Body of pancreas (tissue), 4 donors: Measurements from ENCODE around the gene GKN2. TPM values are rescaled to one million over a fixed set of nuclear protein-coding genes. Genes with fewer than 3 reads are reported as not detected.
A peak's percentile ranks its signal among the peaks of the same experiment; 100 is the strongest.

Experiments used
- ATAC-seq: fragments of 150-250 bp; one replicate; pipeline ENCODE4 v1.9.1; 2016
- DNase-seq, 4 donors: peaks; one replicate each; pipeline ENCODE4 v3.0.0-alpha.2; 2019
- H3K27ac ChIP-seq, 4 donors: fragments of 200-600 bp; sonication (generic); 1 replicate in 3 of 4; 2 replicates in 1 of 4; pipeline versions ENCODE4 v1.5.1 to v1.6.1; 2016 to 2019; ENCODE audit warnings: mild to moderate bottlenecking in 1 of 4, mixed read lengths in 1 of 4, moderate library complexity in 1 of 4
- H3K27me3 ChIP-seq, 2 donors: fragments of 200-600 bp; sonication (generic); one replicate each; pipeline ENCODE4 v1.6.0; 2016; ENCODE audit warnings: mild to moderate bottlenecking in 1 of 2
- H3K36me3 ChIP-seq, 2 donors: fragments of 200-600 bp; sonication (generic); replicated peaks in 1 of 2; 2 replicates each; pipeline ENCODE4 v1.5.1; 2016; ENCODE audit warnings: low read depth in 2 of 2; ENCODE audit not compliant: insufficient read depth in 1 of 2
- H3K4me1 ChIP-seq: fragments of 200-600 bp; sonication (generic); one replicate; pipeline ENCODE4 v1.6.0; 2016
- H3K4me3 ChIP-seq, 2 donors: fragments of 200-600 bp; sonication (generic); 1 replicate in 1 of 2; 2 replicates in 1 of 2; pipeline ENCODE4 v1.5.1; 2016 to 2019
- H3K9me3 ChIP-seq, 3 donors: fragments of 200-600 bp; sonication (generic); 1 replicate in 2 of 3; 2 replicates in 1 of 3; pipeline ENCODE4 v1.5.1; 2016
- POLR2A ChIP-seq, 3 donors: fragments of 450-650 bp; IDR thresholded peaks; one replicate each; pipeline ENCODE4 v1.6.1; 2016; ENCODE audit warnings: antibody characterized with exemption in 3 of 3, mild to moderate bottlenecking in 2 of 3
- WGBS, 2 donors: methylation state at CpG; one replicate each; pipeline ENCODE4 v1.1.5; 2017; 5-methylcytosine and 5-hydroxymethylcytosine counted together
- intact Hi-C: fragments of 100-400 bp; cut with DNase I; formaldehyde crosslinking; loops from one replicate; pipeline ENCODE4 v1.15.1; 2023
- total RNA-seq, 2 donors: library from RNA; depleted of rRNA; stranded (reverse); fragments of >200 nt; gene quantifications; one replicate each; pipeline ENCODE4 v1.1.0, GENCODE V29; 2016
- TF ChIP-seq, protein P1 (sequence below), 7 experiments: fragments of 450-650 bp in 4 of 7; fragments of 200-600 bp in 3 of 7; sonication (generic) in 3 of 7; IDR thresholded peaks; one replicate each; pipeline ENCODE4 v1.5.1; 2016 to 2019; ENCODE audit warnings: antibody characterized with exemption in 7 of 7

The GKN2 gene
- total RNA-seq, 2 donors from 2014 or later, result not detected

DNA sequence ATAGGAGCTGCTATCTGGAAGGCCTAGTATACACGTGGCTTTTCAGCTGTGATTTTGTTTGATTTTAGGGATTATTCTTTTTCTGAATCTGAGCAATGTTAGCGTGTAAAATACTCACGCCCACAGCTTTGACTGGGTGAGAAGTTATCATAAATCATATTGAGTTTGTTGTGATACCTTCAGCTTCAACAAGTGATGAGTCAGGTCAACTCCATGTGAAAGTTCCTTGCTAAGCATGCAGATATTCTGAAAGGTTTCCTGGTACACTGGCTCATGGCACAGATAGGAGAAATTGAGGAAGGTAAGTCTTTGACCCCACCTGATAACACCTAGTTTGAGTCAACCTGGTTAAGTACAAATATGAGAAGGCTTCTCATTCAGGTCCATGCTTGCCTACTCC is 21.6 kb upstream of the GKN2 start, which contains the start of gene GKN1:
Gene GKN1 (plus strand): TSS at position 386 of the 400 bp plus-strand sequence. CDS start 42 bp downstream, outside the sequence.
- DNase-seq, result no peak
- TF ChIP-seq, protein P1, sequence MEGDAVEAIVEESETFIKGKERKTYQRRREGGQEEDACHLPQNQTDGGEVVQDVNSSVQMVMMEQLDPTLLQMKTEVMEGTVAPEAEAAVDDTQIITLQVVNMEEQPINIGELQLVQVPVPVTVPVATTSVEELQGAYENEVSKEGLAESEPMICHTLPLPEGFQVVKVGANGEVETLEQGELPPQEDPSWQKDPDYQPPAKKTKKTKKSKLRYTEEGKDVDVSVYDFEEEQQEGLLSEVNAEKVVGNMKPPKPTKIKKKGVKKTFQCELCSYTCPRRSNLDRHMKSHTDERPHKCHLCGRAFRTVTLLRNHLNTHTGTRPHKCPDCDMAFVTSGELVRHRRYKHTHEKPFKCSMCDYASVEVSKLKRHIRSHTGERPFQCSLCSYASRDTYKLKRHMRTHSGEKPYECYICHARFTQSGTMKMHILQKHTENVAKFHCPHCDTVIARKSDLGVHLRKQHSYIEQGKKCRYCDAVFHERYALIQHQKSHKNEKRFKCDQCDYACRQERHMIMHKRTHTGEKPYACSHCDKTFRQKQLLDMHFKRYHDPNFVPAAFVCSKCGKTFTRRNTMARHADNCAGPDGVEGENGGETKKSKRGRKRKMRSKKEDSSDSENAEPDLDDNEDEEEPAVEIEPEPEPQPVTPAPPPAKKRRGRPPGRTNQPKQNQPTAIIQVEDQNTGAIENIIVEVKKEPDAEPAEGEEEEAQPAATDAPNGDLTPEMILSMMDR (IDR thresholded peaks at IDR 0.05), result no peak
- TF ChIP-seq POLR2A (IDR thresholded peaks at IDR 0.05), result no peak
- Histone ChIP-seq H3K4me1 (no peaks in the 10 kb centered on the region), H3K27me3 (no peaks in the 10 kb centered on the region), H3K27ac (no peak within 1 kb of the TSS), H3K4me3 (no peak within 1 kb of the TSS), H3K9me3 (no peaks in the 10 kb centered on the region), H3K36me3 (no peaks in the 10 kb centered on the region)
- no peak for ATAC-seq
- intact Hi-C loops, result no loop called here
- 53 to 54% methylated on average over 3 of the region's 3 CpGs for WGBS, 2 donors

DNA sequence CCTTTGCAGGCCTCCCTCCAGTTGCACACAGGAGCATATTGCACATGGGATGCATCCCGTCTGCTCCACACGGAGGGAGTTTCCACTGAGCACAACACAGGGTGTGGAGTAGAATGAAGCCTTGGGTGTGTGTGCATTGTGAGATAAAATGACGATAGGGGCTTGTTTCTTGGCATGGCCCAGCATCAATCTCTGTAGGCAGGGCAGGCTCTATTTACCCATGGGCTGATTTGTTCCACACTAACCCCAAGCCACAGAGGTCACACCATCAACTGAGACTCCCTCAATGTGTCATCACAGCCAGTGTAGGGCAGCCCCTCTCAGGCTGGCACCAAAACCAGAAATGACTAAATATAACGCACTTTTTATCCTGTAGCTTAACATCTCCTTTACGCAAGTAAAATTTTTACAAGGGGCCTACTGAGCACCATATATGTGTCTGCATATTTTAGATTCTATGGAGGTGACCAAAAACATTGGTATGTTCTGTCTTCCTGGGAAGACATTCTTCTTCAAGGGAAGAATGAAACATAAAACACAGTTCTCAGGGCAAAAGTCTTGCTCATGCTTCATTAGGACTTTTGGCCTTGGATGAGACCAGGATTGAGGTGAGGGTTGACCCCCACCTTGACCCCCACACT is 19.0 kb upstream of the GKN2 start:
- H3K4me3 ChIP-seq, result no peak overlapping the region
- WGBS, 2 donors, result 50 to 53% methylated on average over 5 of the region's 5 CpGs
- intact Hi-C loops, result no loop called here
- no peaks in the 10 kb centered on the region for H3K27me3 ChIP-seq
- DNase-seq (peak in 1 of 4 donors; percentile 5), ATAC-seq (no peak)
- no peaks in the 10 kb centered on the region for H3K36me3 ChIP-seq
- H3K4me1 ChIP-seq, result no peaks in the 10 kb centered on the region
- no peak overlapping the region for H3K27ac ChIP-seq
- TF ChIP-seq POLR2A (IDR thresholded peaks at IDR 0.05), result no peak
- TF ChIP-seq, protein P1 (IDR thresholded peaks at IDR 0.05), result no peak
- no peaks in the 10 kb centered on the region for H3K9me3 ChIP-seq

DNA sequence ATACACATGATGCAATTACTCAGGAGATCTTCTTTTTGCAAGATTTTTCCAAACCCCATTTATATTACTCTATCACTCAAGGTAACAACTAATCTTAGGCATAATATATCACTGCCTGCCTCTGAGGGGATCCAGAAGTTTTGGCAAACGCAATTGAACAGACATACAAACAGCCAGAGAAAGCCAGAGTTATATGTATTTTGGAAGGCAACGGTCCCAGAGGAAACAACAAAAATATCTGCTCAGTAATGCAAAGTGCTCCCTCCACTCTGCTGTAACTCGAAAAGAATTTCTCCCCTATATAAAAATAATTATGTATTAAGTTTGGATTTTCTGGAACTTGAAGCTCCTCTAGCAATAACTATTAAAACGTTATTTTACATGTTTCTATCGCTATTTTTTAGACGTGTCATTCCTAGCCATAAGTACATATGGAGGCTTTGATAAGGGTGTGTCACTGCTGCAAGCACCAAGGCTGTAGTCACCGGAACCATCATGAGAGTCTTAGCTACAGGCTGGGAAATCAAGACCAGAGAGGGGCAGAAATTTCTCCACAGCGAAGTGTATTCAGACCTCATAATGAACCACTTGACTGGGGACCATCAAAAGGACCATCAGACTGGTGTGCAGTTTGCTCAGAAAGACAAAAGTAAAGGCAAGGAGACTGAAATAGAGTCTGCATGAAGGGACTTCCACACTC is 18.0 kb upstream of the GKN2 start:
- Histone ChIP-seq H3K36me3 (no peaks in the 10 kb centered on the region), H3K4me1 (no peaks in the 10 kb centered on the region), H3K9me3 (no peaks in the 10 kb centered on the region), H3K27me3 (no peaks in the 10 kb centered on the region), H3K27ac (no peak overlapping the region), H3K4me3 (no peak overlapping the region)
- no peak for DNase-seq
- intact Hi-C loops, result no loop called here
- ATAC-seq, result no peak
- 72 to 79% methylated on average over 8 of the region's 8 CpGs for WGBS, 2 donors
- TF ChIP-seq, protein P1 (IDR thresholded peaks at IDR 0.05), result no peak
- no peak for TF ChIP-seq POLR2A (IDR thresholded peaks at IDR 0.05)

DNA sequence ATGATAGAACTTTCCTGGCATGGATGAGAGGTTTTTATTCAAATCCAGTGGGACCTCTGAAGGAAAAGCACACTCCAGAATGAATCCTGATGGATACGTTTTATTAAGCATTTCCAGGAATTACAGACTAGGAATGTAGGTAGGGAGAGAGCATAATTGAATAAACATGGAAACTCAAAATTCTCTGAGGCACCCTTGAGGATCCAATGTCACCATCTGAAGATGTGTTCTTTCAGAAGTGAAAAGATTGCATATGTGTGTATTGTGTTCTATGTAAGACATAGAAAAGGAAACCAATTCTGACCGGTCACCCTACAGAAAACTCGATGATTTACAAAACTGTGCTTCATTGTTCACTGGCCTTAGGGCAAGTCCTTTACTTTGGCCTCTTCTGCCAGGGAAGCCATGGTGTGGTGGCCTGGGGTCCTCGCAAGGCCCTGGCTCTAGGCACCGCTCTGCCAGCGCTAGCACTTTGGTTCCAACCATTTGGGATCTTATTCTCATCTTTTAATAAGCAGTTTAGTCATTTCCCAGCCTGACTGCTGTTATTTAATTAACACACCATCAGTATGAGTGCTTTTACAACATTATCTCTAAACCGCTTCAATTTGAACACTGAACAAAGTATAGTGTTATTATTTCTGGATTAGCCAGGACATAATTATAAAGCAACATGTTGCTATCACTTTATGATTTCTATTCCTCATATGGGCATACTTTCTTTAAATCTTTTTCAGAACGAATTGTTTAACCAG is 17.2 kb upstream of the GKN2 start:
- intact Hi-C loops, result no loop called here
- no peak overlapping the region for H3K4me3 ChIP-seq

More for the DNA sequence above, 17.2 kb upstream of the GKN2 start:
- DNase-seq, result no peak
- H3K4me1 ChIP-seq, result no peaks in the 10 kb centered on the region
- no peaks in the 10 kb centered on the region for H3K9me3 ChIP-seq
- 78 to 83% methylated on average over 8 of the region's 8 CpGs for WGBS, 2 donors
- TF ChIP-seq, protein P1 (IDR thresholded peaks at IDR 0.05), result no peak
- TF ChIP-seq POLR2A (IDR thresholded peaks at IDR 0.05), result no peak
- H3K27ac ChIP-seq, result no peak overlapping the region
- H3K36me3 ChIP-seq, result no peaks in the 10 kb centered on the region
- H3K27me3 ChIP-seq, result no peaks in the 10 kb centered on the region
- no peak for ATAC-seq
